Subcutaneous abdominal adipose tissue (tissue), 5 donors: ENCODE data around the gene GRIN2C.
A peak's percentile ranks its signal among the peaks of the same experiment; 100 is the strongest.

ENCODE experiments used
- H3K27ac ChIP-seq: one replicate; pipeline ENCODE4 v1.7.0; 2013; ENCODE audit warnings: low read depth, mild to moderate bottlenecking, inconsistent platforms, low read length, moderate library complexity
- H3K27me3 ChIP-seq, 5 donors: one replicate each; pipeline ENCODE4 v1.7.0; 2013; ENCODE audit warnings: low read length in 5 of 5, inconsistent platforms in 1 of 5; ENCODE audit not compliant: control insufficient read depth in 5 of 5, insufficient read depth in 4 of 5
- H3K36me3 ChIP-seq, 5 donors: one replicate each; pipeline ENCODE4 v1.7.0; 2013; ENCODE audit warnings: low read length in 5 of 5; ENCODE audit not compliant: control insufficient read depth in 5 of 5, insufficient read depth in 5 of 5
- H3K4me1 ChIP-seq, 5 donors: one replicate each; pipeline ENCODE4 v1.7.0; 2013; ENCODE audit warnings: low read length in 5 of 5, mild to moderate bottlenecking in 3 of 5, moderate library complexity in 1 of 5; ENCODE audit not compliant: control insufficient read depth in 5 of 5, insufficient read depth in 5 of 5
- H3K4me3 ChIP-seq, 5 donors: one replicate each; pipeline ENCODE4 v1.7.0; 2013; ENCODE audit warnings: low read length in 5 of 5, low read depth in 1 of 5
- H3K9ac ChIP-seq, 5 donors: one replicate each; pipeline ENCODE4 v1.7.0; 2013; ENCODE audit warnings: low read length in 5 of 5, mild to moderate bottlenecking in 4 of 5, moderate library complexity in 3 of 5
- H3K9me3 ChIP-seq, 5 donors: one replicate each; pipeline ENCODE4 v1.7.0; 2013; ENCODE audit warnings: low read length in 5 of 5; ENCODE audit not compliant: control insufficient read depth in 5 of 5
- donor health status: healthy.
- donor health status: healthy.
- donor health status: healthy.
- donor health status: healthy.
- donor health status: healthy.

Gene GRIN2C

DNA sequence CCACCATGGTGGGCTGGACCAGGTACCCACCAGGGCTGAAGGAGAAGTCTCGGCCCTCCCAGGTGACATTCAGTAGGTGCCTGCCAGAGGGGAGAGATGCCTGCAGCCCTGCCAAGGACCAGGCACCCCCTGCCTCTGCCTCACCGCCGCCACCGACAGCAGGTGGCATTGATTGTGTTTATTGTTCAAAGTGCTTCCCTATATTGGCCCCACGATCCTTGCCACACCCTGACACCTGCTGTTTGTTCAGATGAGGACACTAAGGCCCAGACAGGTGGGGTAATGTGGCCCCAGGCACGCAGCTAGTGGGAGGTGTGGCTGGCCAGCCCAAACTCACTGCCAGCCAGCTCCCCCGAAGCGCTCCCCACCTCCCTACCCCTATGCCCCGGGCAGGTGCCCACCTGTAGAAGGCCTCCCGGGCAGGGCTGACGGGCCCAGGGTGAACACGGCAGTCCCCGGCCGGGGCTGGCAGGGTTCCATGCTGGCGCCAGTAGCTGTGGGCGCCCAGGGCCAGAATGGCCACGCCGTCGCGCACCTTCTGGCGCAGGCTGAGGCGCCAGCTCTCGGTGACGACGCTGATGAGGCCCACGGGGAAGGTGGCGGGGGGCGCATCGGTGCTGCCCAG is 8.0 kb downstream of the GRIN2C start:
- Histone ChIP-seq H3K9ac (no peak overlapping the region), H3K27ac (no peak overlapping the region), H3K27me3 (peaks cover 34 to 72% (median 61%) of the 10 kb centered on the region in 5 donors), H3K36me3 (no peaks in the 10 kb centered on the region), H3K9me3 (peaks cover 0 to 4% (median 0%) of the 10 kb centered on the region in 5 donors), H3K4me1 (peaks cover 0 to 5% (median 0%) of the 10 kb centered on the region in 5 donors), H3K4me3 (no peak overlapping the region)

DNA sequence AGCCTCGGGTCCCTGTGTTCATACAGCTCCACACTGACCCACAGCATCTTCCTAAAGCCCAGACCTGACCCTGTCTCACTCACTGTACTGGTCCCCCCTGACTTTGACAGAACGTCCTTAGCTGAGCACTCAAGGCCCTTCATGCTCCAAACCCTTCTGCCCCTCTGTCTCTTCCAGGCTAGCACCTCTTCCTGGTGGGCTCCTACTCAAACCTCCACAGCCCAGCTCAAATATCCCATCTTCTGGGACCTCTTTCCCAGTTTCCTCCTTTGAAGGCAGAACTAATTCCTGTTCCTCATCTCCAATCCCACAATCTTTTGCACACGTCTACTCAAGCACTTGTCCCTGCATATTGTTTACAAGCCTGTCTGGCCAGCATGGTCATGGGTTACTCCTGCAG is 8.8 kb downstream of the GRIN2C start:
- no peak overlapping the region for H3K4me3 ChIP-seq
- peaks cover 0 to 4% (median 0%) of the 10 kb centered on the region in 5 donors for H3K9me3 ChIP-seq
- no peaks in the 10 kb centered on the region for H3K36me3 ChIP-seq
- no peak overlapping the region for H3K9ac ChIP-seq
- H3K4me1 ChIP-seq = peaks cover 0 to 5% (median 0%) of the 10 kb centered on the region in 5 donors
- no peak overlapping the region for H3K27ac ChIP-seq
- H3K27me3 ChIP-seq = peaks cover 34 to 69% (median 57%) of the 10 kb centered on the region in 5 donors

DNA sequence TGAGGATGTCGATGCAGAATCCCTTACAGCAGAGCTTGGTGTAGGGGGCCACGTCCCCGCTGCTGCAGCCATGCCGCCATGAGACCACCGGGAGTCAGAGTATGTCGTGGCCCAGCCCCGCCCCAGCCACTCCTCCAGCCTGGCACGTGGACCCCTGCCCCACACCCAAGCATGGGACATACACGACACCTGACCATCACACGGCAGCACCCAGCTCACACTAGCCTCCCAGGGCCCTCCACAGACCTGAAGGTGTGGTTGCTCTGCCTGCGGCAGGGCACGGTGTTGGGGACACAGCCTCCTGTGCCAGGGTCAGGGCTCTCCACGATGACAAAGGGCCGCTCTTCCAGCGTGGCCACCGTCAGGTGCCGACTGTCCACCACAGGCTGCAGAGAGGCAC is 9.4 kb downstream of the GRIN2C start:
- Histone ChIP-seq H3K4me3 (no peak overlapping the region), H3K27me3 (peaks cover 34 to 63% (median 52%) of the 10 kb centered on the region in 5 donors), H3K9me3 (peaks cover 0 to 4% (median 0%) of the 10 kb centered on the region in 5 donors), H3K27ac (no peak overlapping the region), H3K4me1 (peaks cover 0 to 5% (median 0%) of the 10 kb centered on the region in 5 donors), H3K9ac (no peak overlapping the region), H3K36me3 (no peaks in the 10 kb centered on the region)

DNA sequence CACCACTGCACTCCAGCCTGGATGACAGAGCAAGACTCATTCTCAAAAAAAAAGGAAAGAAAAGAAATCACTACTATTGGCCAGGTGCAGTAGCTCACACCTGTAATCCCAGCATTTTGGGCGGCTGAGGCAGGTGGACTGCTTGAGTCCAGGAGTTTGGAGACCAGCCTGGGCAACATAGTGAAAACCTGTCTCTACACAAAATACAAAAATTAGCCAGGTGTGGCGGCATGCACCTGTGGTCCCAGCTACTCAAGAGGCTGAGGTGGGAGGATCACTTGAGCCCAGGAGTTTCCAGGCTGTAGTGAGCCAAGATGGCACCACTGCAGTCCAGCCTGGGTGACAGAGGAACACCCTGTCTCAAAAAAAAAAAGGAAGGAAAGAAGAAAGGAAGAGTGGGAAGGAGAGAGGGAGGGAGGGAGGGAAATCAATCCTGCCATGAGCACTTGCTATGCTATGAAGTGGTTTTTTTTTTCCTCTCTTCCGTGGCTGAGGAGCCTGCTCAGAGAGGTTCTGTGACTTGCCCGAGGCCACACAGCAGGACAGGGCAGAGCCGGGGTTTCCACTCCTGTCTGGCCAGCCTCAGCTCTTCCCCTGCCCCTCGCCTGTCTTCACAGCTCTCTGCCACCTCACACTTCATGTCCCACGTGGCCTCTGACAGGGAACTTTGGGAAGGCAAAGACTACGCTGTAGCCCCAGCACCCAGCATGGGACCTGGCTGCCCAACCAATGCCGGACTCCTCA is 10.9 kb downstream of the GRIN2C start:
- Histone ChIP-seq H3K4me1 (peaks cover 0 to 5% (median 0%) of the 10 kb centered on the region in 5 donors), H3K9ac (no peak overlapping the region), H3K36me3 (no peaks in the 10 kb centered on the region), H3K27me3 (peaks cover 19 to 48% (median 41%) of the 10 kb centered on the region in 5 donors), H3K4me3 (no peak overlapping the region), H3K27ac (no peak overlapping the region), H3K9me3 (peaks cover 0 to 4% (median 0%) of the 10 kb centered on the region in 5 donors)

DNA sequence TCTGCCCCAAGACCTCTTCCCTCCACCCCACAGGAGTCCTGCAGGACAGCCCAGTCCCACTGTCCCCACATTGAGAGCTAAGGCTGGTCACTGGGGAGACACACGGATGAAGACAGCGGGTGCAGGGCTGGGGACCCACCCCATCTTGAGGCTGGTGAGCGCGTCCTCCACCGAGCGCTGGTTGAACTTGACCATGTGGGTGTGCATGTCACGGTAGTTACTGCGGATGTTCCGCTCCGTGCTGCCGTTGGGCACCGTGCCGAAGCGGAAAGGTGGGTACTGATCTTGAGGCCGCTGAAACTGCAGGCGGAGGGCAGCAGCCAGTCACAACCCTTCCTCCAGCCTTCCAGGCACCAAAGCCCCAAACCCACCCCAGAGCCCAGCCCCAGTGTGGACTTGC is 13.1 kb downstream of the GRIN2C start:
- Histone ChIP-seq H3K36me3 (no peaks in the 10 kb centered on the region), H3K9ac (no peak overlapping the region), H3K27me3 (peaks cover 6 to 26% (median 21%) of the 10 kb centered on the region in 5 donors), H3K9me3 (no peaks in the 10 kb centered on the region), H3K27ac (no peak overlapping the region), H3K4me1 (peaks cover 0 to 18% (median 12%) of the 10 kb centered on the region in 5 donors), H3K4me3 (no peak overlapping the region)

DNA sequence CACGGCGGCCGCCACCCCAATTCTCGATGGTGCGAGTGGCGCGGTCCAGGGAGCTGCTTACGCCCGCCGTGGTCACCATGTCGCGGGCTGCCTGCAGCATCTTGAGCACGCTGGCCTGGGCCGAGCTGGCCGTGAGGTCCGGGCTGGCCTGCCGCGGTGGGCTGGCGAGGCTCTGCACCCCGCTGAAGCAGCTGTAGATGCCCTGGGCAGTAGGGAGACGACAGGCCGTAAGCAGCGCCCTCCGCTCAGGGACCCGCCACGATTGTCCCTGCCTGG is 16.4 kb downstream of the GRIN2C start:
- H3K4me3 ChIP-seq = peak overlapping the region in 1 of 5 donors; percentile 64
- peaks cover 0 to 7% (median 0%) of the 10 kb centered on the region in 5 donors for H3K27me3 ChIP-seq
- no peak overlapping the region for H3K9ac ChIP-seq
- no peaks in the 10 kb centered on the region for H3K9me3 ChIP-seq
- peaks cover 0 to 5% (median 4%) of the 10 kb centered on the region in 5 donors for H3K36me3 ChIP-seq
- H3K27ac ChIP-seq = no peak overlapping the region
- peaks cover 9 to 31% (median 27%) of the 10 kb centered on the region in 5 donors for H3K4me1 ChIP-seq

DNA sequence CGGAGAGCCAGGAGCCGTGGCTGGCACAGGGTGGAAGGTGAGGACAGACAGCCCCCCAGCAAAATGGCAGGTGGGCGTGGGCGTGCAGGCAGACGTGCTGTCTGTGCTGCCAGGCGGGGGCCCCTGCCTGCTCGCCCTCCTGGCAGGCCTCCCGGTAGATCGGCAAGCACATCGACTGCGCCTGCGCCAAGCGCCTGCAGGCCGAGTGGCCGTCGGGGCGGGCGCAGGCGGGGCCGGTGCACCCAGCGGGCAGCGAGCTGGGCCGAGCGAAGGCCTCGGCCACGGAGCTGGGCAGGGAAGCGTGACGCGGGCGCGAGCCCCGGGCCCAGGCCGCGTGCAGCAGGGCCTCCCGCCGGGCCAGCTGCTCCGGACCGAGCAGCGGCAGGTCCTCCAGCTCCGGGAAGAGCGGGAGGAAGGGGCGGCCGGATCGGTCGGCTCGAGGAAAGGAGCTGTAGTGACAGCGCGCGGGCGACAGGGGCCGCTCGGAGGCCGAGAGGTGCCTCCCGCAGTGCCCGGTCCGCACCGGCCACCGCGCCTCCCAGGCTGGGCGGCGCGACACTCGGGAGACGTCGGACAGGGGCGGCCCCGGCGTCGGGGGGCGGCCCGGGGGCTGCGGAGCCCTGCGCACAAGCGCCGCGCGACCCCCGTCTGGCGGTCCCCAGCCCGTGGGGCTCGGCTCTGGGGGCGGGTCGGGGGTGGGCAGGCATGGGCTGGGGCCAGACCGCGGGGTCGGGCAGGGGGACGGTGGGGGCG is 16.9 kb downstream of the GRIN2C start:
- Histone ChIP-seq H3K9me3 (no peaks in the 10 kb centered on the region), H3K4me3 (peak overlapping the region in 4 of 5 donors; percentile 36 to 64 (median 56)), H3K36me3 (peaks cover 0 to 9% (median 4%) of the 10 kb centered on the region in 5 donors), H3K4me1 (peaks cover 9 to 31% (median 27%) of the 10 kb centered on the region in 5 donors), H3K27ac (no peak overlapping the region), H3K27me3 (peaks cover 0 to 7% (median 0%) of the 10 kb centered on the region in 5 donors), H3K9ac (peak overlapping the region in 2 of 5 donors; percentile 21 to 63)

DNA sequence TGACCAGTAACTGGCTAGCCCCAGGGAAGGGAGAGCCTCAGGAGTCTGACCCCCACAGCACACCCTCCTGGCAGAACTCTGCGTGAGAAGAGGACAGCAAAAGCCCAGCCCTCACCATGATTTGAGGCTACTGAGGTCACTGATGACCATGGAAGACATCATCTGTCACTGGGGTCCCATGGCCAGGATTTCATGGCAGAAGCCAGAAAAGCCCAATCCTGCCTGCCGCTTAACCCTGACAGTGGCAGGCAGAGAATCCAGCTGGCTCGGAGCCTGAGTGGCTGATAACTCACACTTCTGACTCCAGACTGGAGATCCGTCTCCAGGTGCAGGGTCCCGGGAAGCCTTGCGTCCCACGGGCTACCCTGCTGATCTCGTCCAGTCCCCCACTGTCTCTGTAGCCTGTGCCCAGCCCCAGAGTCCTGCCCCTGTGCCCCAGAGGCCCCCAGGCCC is 17.5 kb downstream of the GRIN2C start:
- Histone ChIP-seq H3K36me3 (peaks cover 0 to 15% (median 4%) of the 10 kb centered on the region in 5 donors), H3K27me3 (peaks cover 0 to 7% (median 0%) of the 10 kb centered on the region in 5 donors), H3K9me3 (no peaks in the 10 kb centered on the region), H3K4me3 (peak overlapping the region in 4 of 5 donors; percentile 10 to 64 (median 56)), H3K4me1 (peaks cover 9 to 31% (median 27%) of the 10 kb centered on the region in 5 donors), H3K9ac (peak overlapping the region in 2 of 5 donors; percentile 21 to 63), H3K27ac (no peak overlapping the region)

DNA sequence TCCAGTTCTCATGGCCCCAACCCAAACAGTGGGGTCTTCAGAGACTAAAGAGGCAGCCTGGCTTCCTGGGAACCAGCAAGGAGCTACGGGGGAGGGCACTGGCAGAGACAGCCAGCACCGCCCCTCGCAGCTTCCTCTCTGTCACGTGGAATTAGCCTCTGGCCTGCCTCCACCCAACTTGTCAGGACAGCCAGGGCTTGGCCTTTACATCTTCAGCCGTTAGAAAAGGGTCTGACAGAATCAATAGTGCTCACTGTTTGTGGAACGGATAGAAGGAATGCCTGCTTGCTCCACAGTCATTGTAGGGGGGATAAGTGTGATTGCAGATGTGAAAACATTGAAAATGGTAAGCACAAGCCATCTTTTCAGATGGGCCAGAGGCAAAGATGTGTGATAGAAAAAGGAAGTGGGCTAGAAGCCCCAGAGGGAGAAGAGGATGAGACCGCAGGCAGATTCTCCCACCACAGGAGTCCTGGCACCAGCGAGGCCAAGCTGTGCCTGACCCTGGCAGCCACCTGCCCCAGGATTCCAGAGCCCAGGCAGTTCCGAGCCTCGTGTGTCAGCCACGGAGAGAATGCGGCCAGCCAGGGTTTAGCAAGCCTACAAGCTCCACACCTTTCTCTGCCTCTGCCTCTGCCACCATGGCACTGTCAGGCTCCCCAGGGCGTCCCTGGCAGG is 18.6 kb downstream of the GRIN2C start:
- H3K27ac ChIP-seq = no peak overlapping the region
- H3K9me3 ChIP-seq = no peaks in the 10 kb centered on the region
- peaks cover 0 to 6% (median 0%) of the 10 kb centered on the region in 5 donors for H3K27me3 ChIP-seq
- peaks cover 9 to 31% (median 27%) of the 10 kb centered on the region in 5 donors for H3K4me1 ChIP-seq
- H3K9ac ChIP-seq = peak overlapping the region in 3 of 5 donors; percentile 22 to 72 (median 41)
- H3K4me3 ChIP-seq = peak overlapping the region in 1 of 5 donors; percentile 17
- peaks cover 0 to 25% (median 12%) of the 10 kb centered on the region in 5 donors for H3K36me3 ChIP-seq
